WTC11 (cell line): Measurements from ENCODE around the gene KRTAP20-4.

Source experiments
- CREB1 ChIP-seq: sonication (generic); formaldehyde crosslinking; IDR thresholded peaks from 2 replicates; pipeline ENCODE4 v1.8.0; 2023; ENCODE audit warnings: mild to moderate bottlenecking, missing genetic modification reagents
- FOXP1 ChIP-seq: sonication (generic); formaldehyde crosslinking; IDR thresholded peaks from 2 replicates; pipeline ENCODE4 v1.8.0; 2022; ENCODE audit warnings: missing genetic modification reagents, mild to moderate bottlenecking, moderate library complexity, borderline replicate concordance
- GTF2I ChIP-seq: fragments of 250-450 bp; sonication (Bioruptor Pico); conservative IDR thresholded peaks from 2 replicates; pipeline ENCODE4 v1.4.0; 2021; ENCODE audit warnings: mild to moderate bottlenecking
- MYBL2 ChIP-seq: sonication (generic); formaldehyde crosslinking; IDR thresholded peaks from 2 replicates; pipeline ENCODE4 v1.8.1; 2023; ENCODE audit warnings: mild to moderate bottlenecking, moderate library complexity, missing genetic modification reagents
- SMAD3 ChIP-seq: sonication (generic); formaldehyde crosslinking; IDR thresholded peaks from 2 replicates; pipeline ENCODE4 v1.8.0; 2022; ENCODE audit warnings: missing genetic modification reagents, mild to moderate bottlenecking, borderline replicate concordance
- ZNF263 ChIP-seq: sonication (generic); formaldehyde crosslinking; IDR thresholded peaks from 2 replicates; pipeline ENCODE4 v1.8.1; 2022; ENCODE audit warnings: low read depth, mild to moderate bottlenecking, moderate library complexity, missing genetic modification reagents
- TF ChIP-seq, protein P1 (sequence below): fragments of 200-600 bp; IDR thresholded peaks from 2 replicates; pipeline ENCODE4 v1.8.0; 2022; ENCODE audit warnings: antibody characterized with exemption
- TF ChIP-seq, protein P2 (sequence below): sonication (generic); formaldehyde crosslinking; IDR thresholded peaks from 2 replicates; pipeline ENCODE4 v1.8.0; 2022; ENCODE audit warnings: mild to moderate bottlenecking, missing genetic modification reagents
- TF ChIP-seq, protein P3 (sequence below): fragments of 250-450 bp; sonication (Bioruptor Pico); IDR thresholded peaks from 2 replicates; pipeline ENCODE4 v1.8.0; 2021; ENCODE audit warnings: mild to moderate bottlenecking
- TF ChIP-seq, protein P4 (sequence below): sonication (generic); formaldehyde crosslinking; IDR thresholded peaks from 2 replicates; pipeline ENCODE4 v1.8.1; 2022; ENCODE audit warnings: low read depth, mild to moderate bottlenecking, moderate library complexity, missing genetic modification reagents, borderline replicate concordance
- TF ChIP-seq, protein P5 (sequence below): sonication (generic); formaldehyde crosslinking; IDR thresholded peaks from 2 replicates; pipeline ENCODE4 v1.8.0; 2022; ENCODE audit warnings: mild to moderate bottlenecking, missing genetic modification reagents
- TF ChIP-seq, protein P6 (sequence below): sonication (generic); formaldehyde crosslinking; IDR thresholded peaks from 2 replicates; pipeline ENCODE4 v1.8.1; 2023; ENCODE audit warnings: mild to moderate bottlenecking, missing genetic modification reagents, moderate library complexity

DNA sequence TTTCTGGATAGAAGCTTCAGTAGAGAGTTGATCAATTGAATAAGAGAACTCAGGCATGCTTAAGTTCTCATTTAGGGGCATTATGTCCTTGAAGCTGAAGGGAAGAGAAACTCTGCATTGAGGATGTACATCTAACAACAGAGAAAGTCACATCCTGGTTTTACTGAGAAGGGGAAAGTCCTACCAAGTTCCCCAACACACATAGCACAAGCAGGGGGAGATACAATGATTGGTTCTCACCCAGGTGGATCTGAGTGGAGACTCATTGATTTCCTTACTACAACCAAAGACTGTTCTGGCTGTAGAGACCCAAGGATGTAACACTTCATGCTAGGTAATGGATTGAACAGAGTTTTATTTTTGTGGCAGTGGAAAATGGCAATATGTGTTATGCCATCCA, 5.2 kb upstream of the KRTAP20-4 start:
- TF ChIP-seq, protein P1, sequence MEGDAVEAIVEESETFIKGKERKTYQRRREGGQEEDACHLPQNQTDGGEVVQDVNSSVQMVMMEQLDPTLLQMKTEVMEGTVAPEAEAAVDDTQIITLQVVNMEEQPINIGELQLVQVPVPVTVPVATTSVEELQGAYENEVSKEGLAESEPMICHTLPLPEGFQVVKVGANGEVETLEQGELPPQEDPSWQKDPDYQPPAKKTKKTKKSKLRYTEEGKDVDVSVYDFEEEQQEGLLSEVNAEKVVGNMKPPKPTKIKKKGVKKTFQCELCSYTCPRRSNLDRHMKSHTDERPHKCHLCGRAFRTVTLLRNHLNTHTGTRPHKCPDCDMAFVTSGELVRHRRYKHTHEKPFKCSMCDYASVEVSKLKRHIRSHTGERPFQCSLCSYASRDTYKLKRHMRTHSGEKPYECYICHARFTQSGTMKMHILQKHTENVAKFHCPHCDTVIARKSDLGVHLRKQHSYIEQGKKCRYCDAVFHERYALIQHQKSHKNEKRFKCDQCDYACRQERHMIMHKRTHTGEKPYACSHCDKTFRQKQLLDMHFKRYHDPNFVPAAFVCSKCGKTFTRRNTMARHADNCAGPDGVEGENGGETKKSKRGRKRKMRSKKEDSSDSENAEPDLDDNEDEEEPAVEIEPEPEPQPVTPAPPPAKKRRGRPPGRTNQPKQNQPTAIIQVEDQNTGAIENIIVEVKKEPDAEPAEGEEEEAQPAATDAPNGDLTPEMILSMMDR = no peak
- no peak for TF ChIP-seq CREB1 (CRISPR knock-in tag)
- TF ChIP-seq ZNF263 = no peak
- no peak for TF ChIP-seq MYBL2 (CRISPR knock-in tag)
- TF ChIP-seq, protein P2, sequence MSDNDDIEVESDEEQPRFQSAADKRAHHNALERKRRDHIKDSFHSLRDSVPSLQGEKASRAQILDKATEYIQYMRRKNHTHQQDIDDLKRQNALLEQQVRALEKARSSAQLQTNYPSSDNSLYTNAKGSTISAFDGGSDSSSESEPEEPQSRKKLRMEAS (CRISPR knock-in tag) = no peak
- TF ChIP-seq, protein P3, sequence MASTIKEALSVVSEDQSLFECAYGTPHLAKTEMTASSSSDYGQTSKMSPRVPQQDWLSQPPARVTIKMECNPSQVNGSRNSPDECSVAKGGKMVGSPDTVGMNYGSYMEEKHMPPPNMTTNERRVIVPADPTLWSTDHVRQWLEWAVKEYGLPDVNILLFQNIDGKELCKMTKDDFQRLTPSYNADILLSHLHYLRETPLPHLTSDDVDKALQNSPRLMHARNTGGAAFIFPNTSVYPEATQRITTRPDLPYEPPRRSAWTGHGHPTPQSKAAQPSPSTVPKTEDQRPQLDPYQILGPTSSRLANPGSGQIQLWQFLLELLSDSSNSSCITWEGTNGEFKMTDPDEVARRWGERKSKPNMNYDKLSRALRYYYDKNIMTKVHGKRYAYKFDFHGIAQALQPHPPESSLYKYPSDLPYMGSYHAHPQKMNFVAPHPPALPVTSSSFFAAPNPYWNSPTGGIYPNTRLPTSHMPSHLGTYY = no peak
- TF ChIP-seq, protein P4, sequence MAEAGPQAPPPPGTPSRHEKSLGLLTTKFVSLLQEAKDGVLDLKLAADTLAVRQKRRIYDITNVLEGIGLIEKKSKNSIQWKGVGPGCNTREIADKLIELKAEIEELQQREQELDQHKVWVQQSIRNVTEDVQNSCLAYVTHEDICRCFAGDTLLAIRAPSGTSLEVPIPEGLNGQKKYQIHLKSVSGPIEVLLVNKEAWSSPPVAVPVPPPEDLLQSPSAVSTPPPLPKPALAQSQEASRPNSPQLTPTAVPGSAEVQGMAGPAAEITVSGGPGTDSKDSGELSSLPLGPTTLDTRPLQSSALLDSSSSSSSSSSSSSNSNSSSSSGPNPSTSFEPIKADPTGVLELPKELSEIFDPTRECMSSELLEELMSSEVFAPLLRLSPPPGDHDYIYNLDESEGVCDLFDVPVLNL = no peak
- TF ChIP-seq GTF2I (CRISPR knock-in tag) = no peak
- TF ChIP-seq FOXP1 (CRISPR knock-in tag) = no peak
- TF ChIP-seq, protein P5, sequence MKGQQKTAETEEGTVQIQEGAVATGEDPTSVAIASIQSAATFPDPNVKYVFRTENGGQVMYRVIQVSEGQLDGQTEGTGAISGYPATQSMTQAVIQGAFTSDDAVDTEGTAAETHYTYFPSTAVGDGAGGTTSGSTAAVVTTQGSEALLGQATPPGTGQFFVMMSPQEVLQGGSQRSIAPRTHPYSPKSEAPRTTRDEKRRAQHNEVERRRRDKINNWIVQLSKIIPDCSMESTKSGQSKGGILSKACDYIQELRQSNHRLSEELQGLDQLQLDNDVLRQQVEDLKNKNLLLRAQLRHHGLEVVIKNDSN = no peak
- TF ChIP-seq, protein P6, sequence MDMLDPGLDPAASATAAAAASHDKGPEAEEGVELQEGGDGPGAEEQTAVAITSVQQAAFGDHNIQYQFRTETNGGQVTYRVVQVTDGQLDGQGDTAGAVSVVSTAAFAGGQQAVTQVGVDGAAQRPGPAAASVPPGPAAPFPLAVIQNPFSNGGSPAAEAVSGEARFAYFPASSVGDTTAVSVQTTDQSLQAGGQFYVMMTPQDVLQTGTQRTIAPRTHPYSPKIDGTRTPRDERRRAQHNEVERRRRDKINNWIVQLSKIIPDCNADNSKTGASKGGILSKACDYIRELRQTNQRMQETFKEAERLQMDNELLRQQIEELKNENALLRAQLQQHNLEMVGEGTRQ (CRISPR knock-in tag) = no peak
- TF ChIP-seq SMAD3 (CRISPR knock-in tag) = no peak
